NCI-H82 (cell line): ENCODE data around the gene ADAMTSL3.

Experiments used
- DNase-seq: peaks from one replicate; lab custom pipeline; 2025; lab: John Stamatoyannopoulos, UW

The ADAMTSL3 gene

GRCh38 chr15:83971992-83972391 lies 318.1 kb downstream of the ADAMTSL3 start:
- no peak for DNase-seq

- peak; percentile 51 for DNase-seq
These were observed 319.9 kb downstream of the ADAMTSL3 start for GRCh38 chr15:83973816-83974215.

- DNase-seq, result no peak
These were observed 324.1 kb downstream of the ADAMTSL3 start for GRCh38 chr15:83977992-83978391.

- no peak for DNase-seq
These were observed 324.7 kb downstream of the ADAMTSL3 start for GRCh38 chr15:83978588-83978987.

GRCh38 chr15:83980637-83981036 lies 326.7 kb downstream of the ADAMTSL3 start:
- DNase-seq, result no peak

GRCh38 chr15:83982748-83983147 lies 328.8 kb downstream of the ADAMTSL3 start:
- DNase-seq, result no peak

- peak; percentile 3 for DNase-seq
These were observed 329.9 kb downstream of the ADAMTSL3 start for GRCh38 chr15:83983634-83984458.

- DNase-seq, result no peak
These were observed 330.7 kb downstream of the ADAMTSL3 start for GRCh38 chr15:83984601-83985000.

- DNase-seq, result peak; percentile 32
These were observed 337.2 kb downstream of the ADAMTSL3 start for GRCh38 chr15:83991163-83991562.

GRCh38 chr15:83992324-83993031 lies 338.6 kb downstream of the ADAMTSL3 start:
- no peak for DNase-seq

GRCh38 chr15:83993591-83993990 lies 339.7 kb downstream of the ADAMTSL3 start:
- no peak for DNase-seq

GRCh38 chr15:83998486-83998885 lies 344.6 kb downstream of the ADAMTSL3 start:
- no peak for DNase-seq

GRCh38 chr15:83999396-84000135 lies 345.6 kb downstream of the ADAMTSL3 start:
- no peak for DNase-seq

- no peak for DNase-seq
These were observed 347.1 kb downstream of the ADAMTSL3 start for GRCh38 chr15:84001037-84001436.

GRCh38 chr15:84001655-84002054 lies 347.7 kb downstream of the ADAMTSL3 start:
- DNase-seq, result no peak

GRCh38 chr15:84003791-84004503 lies 350.0 kb downstream of the ADAMTSL3 start:
- DNase-seq, result no peak

- no peak for DNase-seq
These were observed 352.5 kb downstream of the ADAMTSL3 start for GRCh38 chr15:84006421-84006820.

GRCh38 chr15:84009616-84010015 lies 355.7 kb downstream of the ADAMTSL3 start:
- DNase-seq, result no peak

GRCh38 chr15:84010246-84010645 lies 356.3 kb downstream of the ADAMTSL3 start:
- DNase-seq, result no peak

GRCh38 chr15:84016371-84016770 lies 362.4 kb downstream of the ADAMTSL3 start:
- DNase-seq, result no peak

- no peak for DNase-seq
These were observed 368.6 kb downstream of the ADAMTSL3 start for GRCh38 chr15:84022516-84022915.

GRCh38 chr15:84023636-84024035 lies 369.7 kb downstream of the ADAMTSL3 start:
- peak; percentile 47 for DNase-seq
